ENCODE results near the gene KIAA1958. TPM values are rescaled to one million over a fixed set of nuclear protein-coding genes. Genes with fewer than 3 reads are reported as not detected.

The KIAA1958 gene
- total RNA-seq, 2 experiments from 2014 or later: 14.9 to 15.3 TPM

DNA sequence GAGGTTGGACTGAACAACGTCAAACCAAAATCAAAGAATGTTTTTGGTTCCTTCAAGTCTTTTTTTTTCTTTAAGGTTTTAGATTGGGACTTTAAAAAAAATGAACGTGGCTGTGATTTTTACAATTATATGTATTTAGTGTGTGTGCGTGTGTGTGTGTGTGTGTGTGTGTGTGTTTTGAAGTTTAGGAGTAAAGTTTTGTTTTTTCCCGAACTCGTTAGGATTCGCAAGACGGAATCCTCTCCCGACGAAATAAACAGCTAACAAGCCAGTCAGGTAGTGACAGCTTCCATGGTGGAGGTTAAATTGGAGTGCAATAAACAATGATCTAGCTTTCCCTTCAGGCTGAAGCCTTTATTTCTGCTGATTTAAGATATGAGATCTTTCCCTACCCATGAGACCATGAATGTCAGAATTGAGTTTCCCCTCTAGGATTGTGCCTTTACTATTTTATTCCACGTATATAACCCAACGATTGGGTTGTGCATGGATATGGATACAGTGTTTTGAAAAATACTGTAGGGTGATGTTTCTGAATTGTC is 1.2 kb downstream of the KIAA1958 start:
- H3K4me3 Mint-ChIP-seq: peak overlapping the region; percentile 94
- peaks cover 2% of the 10 kb centered on the region for H3K9me3 Mint-ChIP-seq
- ATAC-seq (no peak), DNase-seq (no peak)
- ChIA-PET POLR2A (no interaction called here), CTCF (interaction anchor here (0.7 to 1.8 kb wide), 3 partner anchors 10 to 305 kb away, joined by 3 to 6 read pairs (median 5); no protein-coding TSS in a partner anchor)
- intact Hi-C loops (cut with micrococcal nuclease): no loop called here
- TF ChIP-seq CTCF (IDR thresholded peaks at IDR 0.05): no peak
- H3K36me3 Mint-ChIP-seq (ENCODE audit: low read depth): peaks cover 14% of the 10 kb centered on the region
- no peaks in the 10 kb centered on the region for H3K27me3 Mint-ChIP-seq
- H3K4me1 Mint-ChIP-seq (ENCODE audit: low read depth): peaks cover 40% of the 10 kb centered on the region
- peak overlapping the region; percentile 84 for H3K27ac Mint-ChIP-seq

DNA sequence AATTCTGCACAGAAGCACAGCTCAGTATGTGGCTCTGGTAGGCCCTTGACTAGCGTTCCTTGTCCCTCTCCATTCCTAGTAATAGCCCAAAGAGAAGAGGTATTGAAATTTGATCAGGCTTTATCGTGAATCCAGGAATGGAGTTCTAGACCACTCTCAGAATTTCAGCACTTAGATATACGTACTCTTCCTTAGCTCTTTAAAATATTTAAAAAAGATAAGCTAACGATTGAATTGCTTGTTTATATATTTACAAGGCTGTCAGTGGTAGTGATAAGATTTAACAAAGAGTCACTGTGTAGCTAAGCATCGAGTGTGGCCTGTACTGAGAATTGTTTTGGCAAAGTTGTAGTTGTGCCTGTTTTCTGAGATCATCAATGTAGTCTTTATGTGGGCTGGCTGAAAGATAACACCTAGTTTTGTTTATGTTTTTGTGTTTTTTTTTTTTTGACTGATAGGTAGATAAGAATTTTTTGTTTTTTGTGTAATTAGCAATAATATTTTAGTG is 2.5 kb downstream of the KIAA1958 start:
- Mint-ChIP-seq H3K9me3 (peaks cover 9% of the 10 kb centered on the region), H3K27me3 (no peaks in the 10 kb centered on the region), H3K36me3 (ENCODE audit: low read depth) (peaks cover 23% of the 10 kb centered on the region), H3K4me1 (ENCODE audit: low read depth) (peaks cover 40% of the 10 kb centered on the region), H3K27ac (no peak overlapping the region), H3K4me3 (no peak overlapping the region)
- ChIA-PET CTCF (interaction anchor here (1.4 to 1.8 kb wide), 2 partner anchors 9 to 127 kb away, joined by 5 to 6 read pairs; no protein-coding TSS in a partner anchor), POLR2A (no interaction called here)
- no peak for DNase-seq
- intact Hi-C loops (cut with micrococcal nuclease): no loop called here
- no peak for ATAC-seq
- TF ChIP-seq CTCF (IDR thresholded peaks at IDR 0.05): no peak

DNA sequence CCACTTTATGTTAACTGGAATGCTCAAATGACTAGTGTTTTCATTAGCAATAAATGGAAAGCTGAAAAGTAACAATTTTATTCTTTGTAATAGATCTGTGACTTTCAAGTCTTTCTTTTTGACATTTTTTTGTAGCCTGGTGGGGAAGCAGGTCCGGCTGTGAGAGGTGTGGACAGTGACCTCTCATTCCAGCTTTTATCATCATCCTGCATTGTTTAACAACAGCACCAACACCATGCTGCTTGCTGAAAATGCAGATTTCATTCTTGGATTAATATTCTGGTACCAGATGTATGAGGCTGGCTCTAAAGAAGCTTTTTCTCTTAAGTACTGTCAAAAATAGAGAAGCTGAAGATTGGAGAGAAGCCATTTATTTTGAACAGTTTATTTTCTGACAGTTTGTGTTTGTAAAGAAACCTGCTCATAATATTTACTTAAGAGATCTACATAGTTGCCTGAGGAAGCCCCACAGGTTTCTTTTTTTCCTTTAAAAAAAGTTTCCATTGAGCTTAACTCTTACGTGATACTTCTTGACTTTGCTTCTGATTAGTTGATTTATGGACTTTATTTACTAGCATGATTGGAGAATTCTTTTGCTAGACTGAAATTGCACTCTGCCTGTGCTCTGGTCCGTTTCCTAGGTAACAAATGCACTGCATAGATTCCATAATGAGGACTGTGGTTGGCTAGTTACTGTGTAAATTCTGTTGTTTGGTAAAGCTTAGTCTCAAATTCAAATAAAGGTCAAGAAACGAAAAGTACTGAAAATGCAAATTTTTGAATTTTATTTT is 3.4 kb downstream of the KIAA1958 start:
- intact Hi-C loops (cut with micrococcal nuclease): no loop called here
- no peak for DNase-seq
- TF ChIP-seq CTCF (IDR thresholded peaks at IDR 0.05): no peak
- POLR2A ChIA-PET: no interaction called here
- Mint-ChIP-seq H3K27ac (no peak overlapping the region), H3K27me3 (no peaks in the 10 kb centered on the region), H3K9me3 (peaks cover 15% of the 10 kb centered on the region), H3K4me3 (no peak overlapping the region), H3K36me3 (ENCODE audit: low read depth) (peaks cover 28% of the 10 kb centered on the region), H3K4me1 (ENCODE audit: low read depth) (peaks cover 39% of the 10 kb centered on the region)
- no peak for ATAC-seq
- CTCF ChIA-PET: interaction anchor here (1.3 kb wide), 2 partner anchors 16 to 74 kb away, joined by 3 to 5 read pairs; no protein-coding TSS in a partner anchor

- ChIA-PET CTCF (no interaction called here), POLR2A (no interaction called here)
- peaks cover 25% of the 10 kb centered on the region for H3K4me1 Mint-ChIP-seq (ENCODE audit: low read depth)
- TF ChIP-seq CTCF (IDR thresholded peaks at IDR 0.05): no peak
- H3K27ac Mint-ChIP-seq: no peak overlapping the region
- intact Hi-C loops (cut with micrococcal nuclease): no loop called here
- no peak for ATAC-seq
- H3K36me3 Mint-ChIP-seq (ENCODE audit: low read depth): peaks cover 35% of the 10 kb centered on the region
- no peak for DNase-seq
- H3K9me3 Mint-ChIP-seq: peaks cover 18% of the 10 kb centered on the region
- H3K27me3 Mint-ChIP-seq: no peaks in the 10 kb centered on the region
- no peak overlapping the region for H3K4me3 Mint-ChIP-seq
Measured at GRCh38 chr9:112493393-112494137, 6.9 kb downstream of the KIAA1958 start.
